ENCODE measurements around the gene BAK1.
"Not testable (repeated sequence)": the region's sequence is repeated elsewhere in the genome, so short reads cannot be mapped to it uniquely, and the experiment has no call there.

DNA sequence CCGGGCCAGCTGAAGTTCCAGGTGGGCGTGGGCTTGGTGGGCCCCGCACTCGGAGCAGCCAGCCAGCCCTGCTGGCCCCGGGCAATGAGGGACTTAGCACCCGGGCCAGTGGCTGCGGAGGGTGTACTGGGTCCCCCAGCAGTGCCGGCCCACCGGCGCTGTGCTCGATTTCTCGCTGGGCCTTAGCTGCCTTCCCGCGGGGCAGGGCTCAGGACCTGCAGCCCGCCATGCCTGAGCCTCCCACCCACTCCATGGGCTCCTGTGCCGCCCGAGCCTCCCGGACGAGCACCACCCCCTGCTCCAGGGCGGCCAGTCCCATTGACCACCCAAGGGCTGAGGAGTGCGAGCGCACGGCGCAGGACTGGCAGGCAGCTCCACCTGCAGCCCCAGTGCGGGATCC, 47.6 kb downstream of the BAK1 start:
- TF ChIP-seq, protein P1, sequence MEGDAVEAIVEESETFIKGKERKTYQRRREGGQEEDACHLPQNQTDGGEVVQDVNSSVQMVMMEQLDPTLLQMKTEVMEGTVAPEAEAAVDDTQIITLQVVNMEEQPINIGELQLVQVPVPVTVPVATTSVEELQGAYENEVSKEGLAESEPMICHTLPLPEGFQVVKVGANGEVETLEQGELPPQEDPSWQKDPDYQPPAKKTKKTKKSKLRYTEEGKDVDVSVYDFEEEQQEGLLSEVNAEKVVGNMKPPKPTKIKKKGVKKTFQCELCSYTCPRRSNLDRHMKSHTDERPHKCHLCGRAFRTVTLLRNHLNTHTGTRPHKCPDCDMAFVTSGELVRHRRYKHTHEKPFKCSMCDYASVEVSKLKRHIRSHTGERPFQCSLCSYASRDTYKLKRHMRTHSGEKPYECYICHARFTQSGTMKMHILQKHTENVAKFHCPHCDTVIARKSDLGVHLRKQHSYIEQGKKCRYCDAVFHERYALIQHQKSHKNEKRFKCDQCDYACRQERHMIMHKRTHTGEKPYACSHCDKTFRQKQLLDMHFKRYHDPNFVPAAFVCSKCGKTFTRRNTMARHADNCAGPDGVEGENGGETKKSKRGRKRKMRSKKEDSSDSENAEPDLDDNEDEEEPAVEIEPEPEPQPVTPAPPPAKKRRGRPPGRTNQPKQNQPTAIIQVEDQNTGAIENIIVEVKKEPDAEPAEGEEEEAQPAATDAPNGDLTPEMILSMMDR (conservative IDR thresholded peaks at IDR 0.05 in 1 of 2, IDR thresholded peaks at IDR 0.05 in 1 of 2; ENCODE audit: low read depth in 1 of 2, low read length in 2 of 2), result not testable (repeated sequence)
- not testable (repeated sequence) for TF ChIP-seq EZH2 (IDR thresholded peaks at IDR 0.05; ENCODE audit: low read length, missing control alignments)
